ENCODE results near the gene ERI3.

- TF ChIP-seq CTCF (IDR thresholded peaks at IDR 0.05; ENCODE audit: low read length) (no peak), EZH2 (IDR thresholded peaks at IDR 0.05; ENCODE audit: borderline replicate concordance, low read length) (no peak)
These were observed 9.8 kb downstream of the ERI3 start for GRCh38 chr1:44345187-44345775.
